Chondrocyte (in vitro differentiated cells): Measurements from ENCODE around the gene MYT1. TPM values are rescaled to one million over a fixed set of nuclear protein-coding genes. Genes with fewer than 3 reads are reported as not detected.

Experiments used
- DNase-seq: peaks from one replicate; pipeline ENCODE4 v3.0.0; 2021; ENCODE audit warnings: mixed read lengths, low spot score
- H3K27ac Mint-ChIP-seq: one replicate; pipeline ENCODE4 v1.8.0; 2021; ENCODE audit warnings: mild to moderate bottlenecking, moderate library complexity, mixed read lengths; ENCODE audit not compliant: unreplicated experiment
- H3K27me3 Mint-ChIP-seq: 2 replicates; pipeline ENCODE4 v1.8.0; 2021; ENCODE audit warnings: low read depth, mixed read lengths
- H3K36me3 Mint-ChIP-seq: 2 replicates; pipeline ENCODE4 v1.8.0; 2021; ENCODE audit warnings: low read depth, mixed read lengths
- H3K4me1 Mint-ChIP-seq: 2 replicates; pipeline ENCODE4 v1.8.0; 2021; ENCODE audit warnings: low read depth, mild to moderate bottlenecking, mixed read lengths
- H3K4me3 Mint-ChIP-seq: one replicate; pipeline ENCODE4 v1.8.0; 2021; ENCODE audit warnings: mild to moderate bottlenecking, moderate library complexity, mixed read lengths; ENCODE audit not compliant: unreplicated experiment
- H3K9me3 Mint-ChIP-seq: 2 replicates; pipeline ENCODE4 v1.8.0; 2021; ENCODE audit warnings: low read depth, mixed read lengths
- CTCF ChIP-seq: fragments of 200-600 bp; sonication (generic); IDR thresholded peaks from 2 replicates; pipeline ENCODE4 v1.5.0; 2021; ENCODE audit warnings: antibody characterized with exemption, mild to moderate bottlenecking, moderate library complexity
- total RNA-seq: library from RNA; stranded (reverse); gene quantifications from 3 replicates; pipeline ENCODE4 v1.2.1, GENCODE V29; 2021

The MYT1 gene
- total RNA-seq, 1 donor from 2014 or later, result not detected

- TF ChIP-seq CTCF, result no peak
- DNase-seq, result no peak
- H3K27ac Mint-ChIP-seq, result no peak overlapping the region
- H3K36me3 Mint-ChIP-seq, result no peaks in the 10 kb centered on the region
- no peaks in the 10 kb centered on the region for H3K4me1 Mint-ChIP-seq
- no peak overlapping the region for H3K4me3 Mint-ChIP-seq
- peaks cover 69% of the 10 kb centered on the region for H3K27me3 Mint-ChIP-seq
- no peaks in the 10 kb centered on the region for H3K9me3 Mint-ChIP-seq
Observed at GRCh38 chr20:64193058-64193457, 28.8 kb downstream of the MYT1 start.

GRCh38 chr20:64194269-64194668, 30.0 kb downstream of the MYT1 start:
- Mint-ChIP-seq H3K4me1 (no peaks in the 10 kb centered on the region), H3K36me3 (no peaks in the 10 kb centered on the region), H3K27me3 (peaks cover 58% of the 10 kb centered on the region), H3K27ac (no peak overlapping the region), H3K4me3 (no peak overlapping the region), H3K9me3 (no peaks in the 10 kb centered on the region)
- TF ChIP-seq CTCF, result no peak
- DNase-seq, result no peak

- Mint-ChIP-seq H3K9me3 (no peaks in the 10 kb centered on the region), H3K27me3 (peaks cover 63% of the 10 kb centered on the region), H3K4me3 (no peak overlapping the region), H3K27ac (no peak overlapping the region), H3K36me3 (no peaks in the 10 kb centered on the region), H3K4me1 (no peaks in the 10 kb centered on the region)
- TF ChIP-seq CTCF, result no peak
- no peak for DNase-seq
Observed at GRCh38 chr20:64196309-64196708, 32.1 kb downstream of the MYT1 start.

- peaks cover 63% of the 10 kb centered on the region for H3K27me3 Mint-ChIP-seq
- H3K4me1 Mint-ChIP-seq, result no peaks in the 10 kb centered on the region
- no peak for TF ChIP-seq CTCF
- no peaks in the 10 kb centered on the region for H3K9me3 Mint-ChIP-seq
- H3K36me3 Mint-ChIP-seq, result no peaks in the 10 kb centered on the region
- DNase-seq, result no peak
- H3K27ac Mint-ChIP-seq, result no peak overlapping the region
- no peak overlapping the region for H3K4me3 Mint-ChIP-seq
Observed at GRCh38 chr20:64196847-64197306, 32.6 kb downstream of the MYT1 start.

- Mint-ChIP-seq H3K27me3 (peaks cover 54% of the 10 kb centered on the region), H3K4me1 (no peaks in the 10 kb centered on the region), H3K9me3 (no peaks in the 10 kb centered on the region), H3K36me3 (no peaks in the 10 kb centered on the region), H3K4me3 (no peak overlapping the region), H3K27ac (no peak overlapping the region)
- DNase-seq, result peak; percentile 76
- no peak for TF ChIP-seq CTCF
Observed at GRCh38 chr20:64198347-64198746, 34.1 kb downstream of the MYT1 start.
